ENCODE results near the gene IER5L.

Gene IER5L

GRCh38 chr9:129160712-129161533 is 17.1 kb downstream of the IER5L start:
- DNase-seq (ENCODE audit: low read depth): no peak

GRCh38 chr9:129156163-129156562 is 21.9 kb downstream of the IER5L start:
- no peak for DNase-seq (ENCODE audit: low read depth)

- DNase-seq (ENCODE audit: low read depth): no peak
Observed at GRCh38 chr9:129154866-129155477, 23.1 kb downstream of the IER5L start.

- DNase-seq (ENCODE audit: low read depth): no peak
Observed at GRCh38 chr9:129151469-129151868, 26.6 kb downstream of the IER5L start.

- DNase-seq (ENCODE audit: low read depth): no peak
Observed at GRCh38 chr9:129150672-129151211, 27.3 kb downstream of the IER5L start.

- no peak for DNase-seq (ENCODE audit: low read depth)
Observed at GRCh38 chr9:129150122-129150521, 27.9 kb downstream of the IER5L start.

GRCh38 chr9:129149442-129149841 is 28.6 kb downstream of the IER5L start:
- DNase-seq (ENCODE audit: low read depth): no peak

GRCh38 chr9:129148463-129149204 is 29.4 kb downstream of the IER5L start:
- DNase-seq (ENCODE audit: low read depth): no peak

- DNase-seq (ENCODE audit: low read depth): no peak
Observed at GRCh38 chr9:129146441-129146941, 31.6 kb downstream of the IER5L start.

GRCh38 chr9:129145841-129146292 is 32.2 kb downstream of the IER5L start:
- DNase-seq (ENCODE audit: low read depth): no peak

GRCh38 chr9:129145316-129145715 is 32.7 kb downstream of the IER5L start:
- DNase-seq (ENCODE audit: low read depth): no peak

GRCh38 chr9:129143031-129143927 is 34.8 kb downstream of the IER5L start:
- DNase-seq (ENCODE audit: low read depth): peak; percentile 63

GRCh38 chr9:129142138-129142935 is 35.7 kb downstream of the IER5L start:
- DNase-seq (ENCODE audit: low read depth): no peak

- peak; percentile 27 for DNase-seq (ENCODE audit: low read depth)
Observed at GRCh38 chr9:129141066-129142041, 36.7 kb downstream of the IER5L start.

- DNase-seq (ENCODE audit: low read depth): no peak
Observed at GRCh38 chr9:129140397-129141065, 37.5 kb downstream of the IER5L start.

GRCh38 chr9:129139993-129140396 is 38.1 kb downstream of the IER5L start:
- peak; percentile 71 for DNase-seq (ENCODE audit: low read depth)

- DNase-seq (ENCODE audit: low read depth): peak; percentile 64
Observed at GRCh38 chr9:129139233-129139992, 38.6 kb downstream of the IER5L start.
